DMS53 (cell line): Measurements from ENCODE around the gene DCK.

Experiments
- DNase-seq: peaks from one replicate; lab custom pipeline; 2025; lab: John Stamatoyannopoulos, UW

The DCK gene

DNA sequence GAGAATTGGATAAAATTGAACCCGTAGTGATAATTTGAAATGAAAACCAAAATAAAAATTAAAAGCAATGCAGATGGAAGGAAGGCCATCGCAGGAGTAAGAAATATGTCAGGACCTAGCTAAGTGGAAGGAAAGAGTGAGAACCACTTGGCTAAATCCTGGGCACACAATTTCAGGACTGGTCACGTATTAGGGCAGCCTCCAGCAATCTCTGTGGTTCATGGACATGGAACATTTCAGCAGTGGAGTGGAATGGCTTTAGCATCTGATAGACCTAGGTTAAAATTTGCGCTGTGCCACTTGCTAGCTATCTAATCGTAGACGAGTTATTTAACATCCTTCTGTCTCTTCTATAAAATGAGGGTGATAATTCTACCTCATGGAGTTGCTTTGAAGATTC, 71.1 kb downstream of the DCK start:
- no peak for DNase-seq

DNA sequence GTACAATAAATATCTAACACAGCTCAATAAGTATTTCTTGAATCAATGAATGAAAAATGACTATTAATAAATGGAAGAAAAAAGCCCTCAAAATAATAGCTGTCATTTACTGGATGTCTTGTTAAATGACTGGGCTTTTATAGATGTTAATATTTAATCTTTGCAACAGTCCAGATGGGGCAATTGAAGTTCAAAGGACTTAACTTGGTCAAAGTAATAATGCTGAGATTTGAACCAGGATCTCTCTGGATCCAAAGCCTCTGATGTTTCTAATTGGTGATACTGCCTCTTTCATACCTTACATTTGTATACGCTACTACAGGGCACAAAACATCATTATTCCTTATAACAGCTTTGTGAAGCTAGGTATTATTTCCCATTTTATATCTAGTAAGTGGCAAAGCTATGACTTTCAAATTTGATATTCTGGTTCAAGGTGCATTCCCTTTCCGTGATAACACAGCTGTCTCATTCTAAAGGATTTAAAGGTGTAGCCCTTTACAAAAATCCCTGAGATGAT, 72.6 kb downstream of the DCK start:
- no peak for DNase-seq

DNA sequence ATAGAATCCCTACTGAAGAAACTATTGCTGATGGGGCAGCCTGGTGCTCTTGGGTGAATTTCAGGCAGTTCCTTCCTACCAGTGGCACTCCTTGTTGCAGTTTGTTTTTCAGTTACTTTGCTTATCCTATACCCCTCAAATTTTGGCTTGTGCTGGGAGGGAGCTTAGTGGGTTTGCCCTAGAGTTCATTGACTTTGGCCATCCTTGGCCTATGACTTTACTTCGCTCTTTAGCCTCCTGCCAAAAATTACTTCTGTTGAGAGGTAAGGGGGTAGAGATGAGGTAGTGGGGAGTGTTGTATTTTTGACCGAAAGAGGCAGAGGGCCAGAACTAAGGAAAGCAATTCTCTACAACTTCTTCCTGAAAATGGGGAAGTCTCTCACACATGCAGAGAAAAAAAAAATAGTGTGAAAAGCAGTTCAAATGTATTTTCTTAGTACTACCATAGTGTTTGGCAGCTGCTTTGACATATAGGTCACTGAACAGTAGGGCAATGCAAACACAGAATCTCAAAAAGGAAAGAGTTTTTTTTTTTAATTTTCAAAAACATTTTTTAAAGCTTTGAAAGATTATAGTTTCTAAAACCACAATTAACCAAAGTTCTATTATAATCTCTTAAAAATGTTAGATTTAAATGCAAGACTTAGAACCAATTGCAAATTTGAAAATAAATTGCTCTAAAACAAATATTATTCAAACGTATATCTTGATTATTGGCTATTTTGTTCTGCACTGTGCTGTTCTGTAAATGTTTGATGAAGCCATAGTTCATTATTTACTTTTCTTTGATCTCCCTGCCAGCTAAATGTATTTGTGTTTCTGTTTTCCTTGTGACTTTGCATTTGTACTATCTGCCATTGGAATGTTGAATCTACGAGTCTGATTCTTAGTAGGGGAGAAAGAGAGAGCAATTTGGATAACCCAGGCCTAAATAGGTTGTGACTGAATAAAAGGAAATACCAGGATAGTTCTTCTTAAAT, 73.6 kb downstream of the DCK start:
- peak; percentile 76 for DNase-seq

DNA sequence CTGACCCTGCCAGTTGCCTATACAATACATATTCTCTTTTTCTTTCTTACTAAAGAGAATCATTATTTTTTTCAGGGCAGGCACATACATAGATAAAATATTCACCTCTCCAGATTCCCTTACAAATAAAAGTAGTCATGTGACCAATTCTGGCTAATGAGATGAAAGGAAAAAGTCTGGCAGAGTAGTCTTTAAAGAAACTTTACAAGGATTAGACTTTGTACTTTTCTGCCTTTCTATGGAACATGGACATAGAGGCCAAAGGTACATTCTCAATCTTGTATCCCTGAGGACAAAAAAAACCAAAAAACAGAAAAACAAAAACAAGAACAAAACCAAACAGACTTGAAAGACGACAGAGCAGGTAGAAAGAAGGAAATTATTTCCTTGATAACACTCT, 75.6 kb downstream of the DCK start:
- no peak for DNase-seq

DNA sequence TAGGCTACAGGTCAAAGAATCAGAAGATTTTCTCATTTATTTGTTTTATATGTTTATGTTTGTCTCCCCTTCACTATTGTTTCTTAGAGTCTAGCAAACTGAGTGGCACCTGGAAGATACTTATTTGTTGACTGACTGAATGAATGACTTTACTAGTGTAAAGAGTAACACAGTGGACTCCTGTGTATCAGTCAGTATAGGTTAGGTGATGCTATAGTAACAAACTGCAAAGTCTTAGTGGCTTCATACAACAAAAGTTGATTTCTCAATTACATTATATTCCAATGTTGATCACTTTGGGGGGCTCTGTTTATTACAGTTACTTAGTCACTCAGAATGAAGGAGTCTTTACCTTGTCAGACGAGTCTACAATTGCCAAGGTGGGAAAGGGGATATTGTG, 76.6 kb downstream of the DCK start:
- DNase-seq: no peak

DNA sequence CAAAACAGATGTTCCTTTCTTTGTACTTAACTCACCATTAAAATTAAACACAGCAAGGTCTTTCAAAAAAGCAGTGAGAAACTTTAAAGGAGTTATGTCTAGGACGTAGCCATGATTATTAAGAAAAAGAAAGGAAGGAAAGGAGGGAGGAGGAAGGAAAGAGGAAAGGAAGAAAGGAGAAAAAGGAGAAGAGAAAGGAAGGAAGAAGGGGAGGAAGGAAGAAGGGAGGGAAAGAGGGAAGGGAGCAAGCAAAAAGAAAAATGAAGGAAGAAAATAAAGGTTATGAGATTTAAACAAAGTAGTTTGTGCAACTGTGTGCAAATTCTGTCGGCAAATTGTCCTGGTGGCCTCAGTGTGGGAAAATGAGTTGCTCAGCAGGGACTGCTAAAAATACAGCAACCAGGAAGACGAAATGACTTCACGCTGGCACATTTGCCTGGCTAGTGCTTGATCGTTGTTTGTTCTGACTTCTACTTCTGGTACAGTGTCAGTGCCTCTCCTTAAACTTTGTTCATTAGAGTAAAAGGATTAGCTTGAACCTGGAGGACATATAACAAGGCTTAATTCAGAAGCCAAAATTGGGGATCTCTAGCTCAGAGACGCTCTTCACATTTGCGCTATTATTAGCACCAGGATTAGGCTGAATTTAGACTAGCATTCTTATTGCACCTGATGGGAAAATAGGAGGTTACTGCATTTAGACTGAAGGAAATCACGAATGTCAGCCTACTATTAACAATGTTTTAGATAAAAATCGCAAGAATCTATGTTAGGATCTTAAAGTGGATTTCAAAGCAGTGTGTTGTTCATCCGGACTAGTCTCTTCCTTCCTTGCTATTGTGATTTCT, 81.2 kb downstream of the DCK start:
- peak; percentile 4 for DNase-seq
